GM21515 (cell line): ENCODE measurements around the gene CCDC92B.
"Not testable (repeated sequence)": the region's sequence is repeated elsewhere in the genome, so short reads cannot be mapped to it uniquely, and the experiment has no call there.

ENCODE experiments used
- ATAC-seq: cut with Tn5 transposase; IDR thresholded peaks from one replicate; pipeline ENCODE4 v1.9.1; 2021; ENCODE audit not compliant: unreplicated experiment

The CCDC92B gene

DNA sequence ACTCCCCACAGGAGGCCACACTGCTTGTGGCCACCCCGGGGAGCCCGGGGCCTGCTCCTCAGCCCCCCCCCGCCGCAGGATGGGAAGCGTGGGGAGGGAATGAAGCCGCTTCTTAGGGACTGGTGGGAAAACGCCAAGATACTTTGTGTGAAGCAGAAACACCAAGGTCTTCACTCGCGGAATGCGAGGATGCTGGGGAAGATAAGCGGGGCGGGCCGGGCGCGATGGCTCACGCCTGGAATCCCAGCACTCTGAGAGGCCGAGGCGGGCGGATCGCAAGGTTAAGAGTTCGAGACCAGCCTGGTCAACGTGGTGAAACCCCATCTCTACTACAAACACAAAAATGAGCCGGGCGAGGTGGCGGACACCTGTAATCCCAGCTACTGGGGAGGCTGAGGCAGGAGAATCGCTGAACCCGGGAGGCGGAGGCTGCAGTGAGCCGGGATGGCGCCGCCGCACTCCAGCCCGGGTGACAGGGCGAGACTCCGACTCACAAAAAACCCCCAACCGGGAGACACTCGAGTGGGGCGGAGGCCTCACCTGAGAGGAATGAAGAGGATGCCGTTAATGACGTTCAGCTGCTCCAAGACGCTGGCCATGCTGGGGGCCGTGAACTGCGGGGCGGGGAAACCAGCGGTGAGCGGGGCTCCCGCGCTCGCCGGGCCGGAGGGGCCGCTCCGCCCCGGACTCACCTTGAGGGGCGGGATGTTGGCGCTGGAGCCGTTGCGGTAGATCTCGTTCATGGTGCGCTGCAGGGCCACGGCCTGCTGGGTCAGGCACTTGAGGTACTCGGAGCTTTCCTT lies 58.2 kb downstream of the CCDC92B start:
- ATAC-seq = no peak

- ATAC-seq = no peak
Measured at GRCh38 chr17:2690165-2691068, 59.0 kb downstream of the CCDC92B start.

- ATAC-seq = no peak
Measured at GRCh38 chr17:2689411-2690164, 59.9 kb downstream of the CCDC92B start.

- no peak for ATAC-seq
Measured at GRCh38 chr17:2688351-2689342, 60.8 kb downstream of the CCDC92B start.

- no peak for ATAC-seq
Measured at GRCh38 chr17:2687074-2687418, 62.4 kb downstream of the CCDC92B start.

- ATAC-seq = no peak
Measured at GRCh38 chr17:2685696-2686095, 63.8 kb downstream of the CCDC92B start.

DNA sequence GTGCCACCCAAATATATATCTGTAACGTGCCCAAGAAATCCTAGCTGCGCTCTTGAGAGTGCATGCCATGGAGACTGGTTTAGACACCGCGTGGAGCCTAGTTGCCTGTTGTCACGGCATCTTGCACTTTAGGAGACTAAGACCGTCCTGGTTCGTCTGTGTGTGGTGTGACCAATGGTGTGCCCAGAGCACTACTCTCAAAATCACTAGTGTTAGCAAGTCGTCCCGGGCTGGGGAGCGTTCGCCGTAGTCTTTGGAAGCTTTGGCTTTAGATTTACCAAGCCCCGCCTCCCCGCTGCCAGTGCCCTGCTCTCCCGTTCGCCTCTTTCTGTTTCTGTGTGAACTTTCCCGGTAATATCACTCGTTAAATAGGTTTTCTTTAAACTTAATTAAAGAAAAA lies 64.9 kb downstream of the CCDC92B start:
- no peak for ATAC-seq

GRCh38 chr17:2683912-2684311 lies 65.5 kb downstream of the CCDC92B start:
- no peak for ATAC-seq

GRCh38 chr17:2682176-2682938 lies 67.1 kb downstream of the CCDC92B start:
- no peak for ATAC-seq

DNA sequence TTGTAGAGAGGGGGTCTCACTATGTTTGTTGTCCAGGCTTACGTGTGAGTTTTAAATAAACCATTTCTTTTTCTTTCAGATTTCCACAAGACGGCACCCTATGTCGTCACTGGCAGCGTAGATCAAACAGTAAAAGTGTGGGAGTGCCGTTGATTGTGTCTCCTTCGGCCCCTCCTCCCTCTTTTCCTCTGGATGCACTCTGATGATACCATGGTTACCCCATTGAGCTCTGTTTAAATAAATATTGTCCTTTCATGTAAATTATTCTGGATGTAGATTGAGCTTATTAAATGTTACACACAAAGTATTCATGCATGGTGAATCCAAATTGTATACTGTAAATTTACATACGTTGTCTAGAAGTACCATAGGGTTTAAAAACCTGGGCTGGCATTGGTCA lies 67.8 kb downstream of the CCDC92B start:
- no peak for ATAC-seq

GRCh38 chr17:2680961-2681360 lies 68.5 kb downstream of the CCDC92B start:
- ATAC-seq = no peak

DNA sequence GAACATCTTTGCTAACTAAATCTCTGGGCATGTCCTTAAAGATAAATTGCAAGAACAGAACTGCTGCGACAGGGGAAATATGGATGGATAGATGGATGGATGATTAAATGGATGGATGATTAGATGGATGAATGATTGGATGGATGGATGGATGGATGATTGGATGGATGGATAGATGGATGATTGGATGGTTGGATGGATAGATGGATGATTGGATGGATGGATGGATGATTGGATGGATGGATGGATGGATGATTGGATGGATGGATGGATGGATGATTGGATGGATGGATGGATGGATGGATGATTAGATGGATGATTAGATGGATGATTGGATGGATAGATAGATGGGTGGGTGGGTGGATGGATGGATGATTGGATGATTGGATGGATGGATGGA lies 70.2 kb downstream of the CCDC92B start:
- ATAC-seq = not testable (repeated sequence)
